GM21447 (cell line): ENCODE data around the gene CACNA2D4.

Experiments used
- ATAC-seq: cut with Tn5 transposase; IDR thresholded peaks from one replicate; pipeline ENCODE4 v1.9.1; 2021; ENCODE audit not compliant: unreplicated experiment

The CACNA2D4 gene

GRCh38 chr12:1935242-1935641 is 16.8 kb upstream of the CACNA2D4 start:
- no peak for ATAC-seq

- no peak for ATAC-seq
Measured at GRCh38 chr12:1934831-1935230, 16.4 kb upstream of the CACNA2D4 start.

GRCh38 chr12:1934068-1934467 is 15.6 kb upstream of the CACNA2D4 start:
- peak; percentile 5 for ATAC-seq

GRCh38 chr12:1933342-1934051 is 15.0 kb upstream of the CACNA2D4 start:
- peak; percentile 59 for ATAC-seq

GRCh38 chr12:1932264-1932777 is 13.9 kb upstream of the CACNA2D4 start:
- ATAC-seq: no peak

- ATAC-seq: no peak
Measured at GRCh38 chr12:1931642-1932041, 13.2 kb upstream of the CACNA2D4 start.

GRCh38 chr12:1930803-1931597 is 12.5 kb upstream of the CACNA2D4 start:
- ATAC-seq: no peak

- no peak for ATAC-seq
Measured at GRCh38 chr12:1929985-1930802, 11.7 kb upstream of the CACNA2D4 start.

- ATAC-seq: no peak
Measured at GRCh38 chr12:1929241-1929984, 11.0 kb upstream of the CACNA2D4 start.

- ATAC-seq: no peak
Measured at GRCh38 chr12:1928439-1929121, 10.1 kb upstream of the CACNA2D4 start.

GRCh38 chr12:1927751-1928351 is 9.4 kb upstream of the CACNA2D4 start:
- no peak for ATAC-seq

GRCh38 chr12:1927051-1927680 is 8.7 kb upstream of the CACNA2D4 start:
- no peak for ATAC-seq

- no peak for ATAC-seq
Measured at GRCh38 chr12:1926251-1926657, 7.8 kb upstream of the CACNA2D4 start.

GRCh38 chr12:1925684-1926006 is 7.2 kb upstream of the CACNA2D4 start:
- ATAC-seq: no peak

- ATAC-seq: no peak
Measured at GRCh38 chr12:1924996-1925683, 6.7 kb upstream of the CACNA2D4 start.

GRCh38 chr12:1922985-1923384 is 4.5 kb upstream of the CACNA2D4 start:
- no peak for ATAC-seq

- no peak for ATAC-seq
Measured at GRCh38 chr12:1922075-1922709, 3.7 kb upstream of the CACNA2D4 start.

GRCh38 chr12:1920971-1921370 is 2.5 kb upstream of the CACNA2D4 start:
- no peak for ATAC-seq
